CD4-positive, alpha-beta T cell treated with Interleukin-4 for 4 hours (primary cell): ENCODE data around the gene ADGRB3.
"Not testable (repeated sequence)": the region's sequence is repeated elsewhere in the genome, so short reads cannot be mapped to it uniquely, and the experiment has no call there.

Experiments
- DNase-seq: peaks from one replicate; pipeline ENCODE4 v3.0.0-alpha.2; 2020

Gene ADGRB3

GRCh38 chr6:68973066-68973465 lies 338.0 kb downstream of the ADGRB3 start:
- no peak for DNase-seq

- no peak for DNase-seq
Measured at GRCh38 chr6:68975064-68975463, 340.0 kb downstream of the ADGRB3 start.

GRCh38 chr6:68975816-68976215 lies 340.7 kb downstream of the ADGRB3 start:
- DNase-seq, result no peak

GRCh38 chr6:68976260-68976659 lies 341.2 kb downstream of the ADGRB3 start:
- DNase-seq, result no peak

GRCh38 chr6:68978411-68978810 lies 343.3 kb downstream of the ADGRB3 start:
- DNase-seq, result no peak

GRCh38 chr6:68981668-68982067 lies 346.6 kb downstream of the ADGRB3 start:
- not testable (repeated sequence) for DNase-seq

- DNase-seq, result no peak
Measured at GRCh38 chr6:68988698-68989097, 353.6 kb downstream of the ADGRB3 start.

GRCh38 chr6:68990317-68990716 lies 355.2 kb downstream of the ADGRB3 start:
- no peak for DNase-seq

GRCh38 chr6:68993911-68994310 lies 358.8 kb downstream of the ADGRB3 start:
- DNase-seq, result no peak

- DNase-seq, result no peak
Measured at GRCh38 chr6:68994521-68994920, 359.4 kb downstream of the ADGRB3 start.

GRCh38 chr6:69005199-69005598 lies 370.1 kb downstream of the ADGRB3 start:
- no peak for DNase-seq

GRCh38 chr6:69007781-69008180 lies 372.7 kb downstream of the ADGRB3 start:
- DNase-seq, result no peak

GRCh38 chr6:69012211-69012610 lies 377.1 kb downstream of the ADGRB3 start:
- no peak for DNase-seq

GRCh38 chr6:69012876-69013275 lies 377.8 kb downstream of the ADGRB3 start:
- no peak for DNase-seq

- no peak for DNase-seq
Measured at GRCh38 chr6:69018906-69019305, 383.8 kb downstream of the ADGRB3 start.

- DNase-seq, result no peak
Measured at GRCh38 chr6:69019832-69020231, 384.8 kb downstream of the ADGRB3 start.

- no peak for DNase-seq
Measured at GRCh38 chr6:69022993-69023392, 387.9 kb downstream of the ADGRB3 start.

- DNase-seq, result no peak
Measured at GRCh38 chr6:69026243-69026642, 391.2 kb downstream of the ADGRB3 start.

GRCh38 chr6:69026715-69027114 lies 391.6 kb downstream of the ADGRB3 start:
- no peak for DNase-seq

GRCh38 chr6:69027861-69028260 lies 392.8 kb downstream of the ADGRB3 start:
- DNase-seq, result no peak

GRCh38 chr6:69038841-69039240 lies 403.8 kb downstream of the ADGRB3 start:
- no peak for DNase-seq

GRCh38 chr6:69042297-69042696 lies 407.2 kb downstream of the ADGRB3 start:
- no peak for DNase-seq

- no peak for DNase-seq
Measured at GRCh38 chr6:69044534-69044933, 409.5 kb downstream of the ADGRB3 start.

GRCh38 chr6:69059413-69059812 lies 424.3 kb downstream of the ADGRB3 start:
- DNase-seq, result no peak

- no peak for DNase-seq
Measured at GRCh38 chr6:69061066-69061465, 426.0 kb downstream of the ADGRB3 start.

GRCh38 chr6:69063401-69063800 lies 428.3 kb downstream of the ADGRB3 start:
- DNase-seq, result no peak
